ENCODE measurements around the gene KCNK3. TPM values are rescaled to one million over a fixed set of nuclear protein-coding genes. Genes with fewer than 3 reads are reported as not detected.

KCNK3 gene
- total and polyA plus RNA-seq, 2 of the 13 experiments (the other 11 are each of a cell fraction or from before 2014, with no cell fraction given): not detected

GRCh38 chr2:26735883-26736588 lies 43.5 kb downstream of the KCNK3 start (continued):
- TF ChIP-seq ATF6 (CRISPR knock-in tag; conservative IDR thresholded peaks at IDR 0.05) (no peak), BCLAF1 (IDR thresholded peaks at IDR 0.05) (no peak), SRSF9 (IDR thresholded peaks at IDR 0.05; ENCODE audit: borderline replicate concordance, insufficient read depth, low read depth, low read length, poor library complexity, severe bottlenecking) (no peak), ZNF775 (CRISPR knock-in tag; IDR thresholded peaks at IDR 0.05; ENCODE audit: borderline replicate concordance) (no peak), CERS6 (CRISPR knock-in tag; IDR thresholded peaks at IDR 0.05) (no peak), ZHX2 (IDR thresholded peaks at IDR 0.05; ENCODE audit: low read depth) (no peak), ZHX2 (CRISPR knock-in tag; IDR thresholded peaks at IDR 0.05; ENCODE audit: borderline replicate concordance) (no peak), ZNF556 (CRISPR knock-in tag; IDR thresholded peaks at IDR 0.05; ENCODE audit: borderline replicate concordance) (no peak; the same call in 1 of the 2 replicates), ZNF629 (CRISPR knock-in tag; conservative IDR thresholded peaks at IDR 0.05) (no peak), HMG20B (CRISPR knock-in tag; conservative IDR thresholded peaks at IDR 0.05) (no peak), TFDP2 (CRISPR knock-in tag; IDR thresholded peaks at IDR 0.05) (no peak), REPIN1 (CRISPR knock-in tag; IDR thresholded peaks at IDR 0.05; ENCODE audit: borderline replicate concordance, low read depth) (no peak)

Data from HepG2 (cell line).